ENCODE results near the gene SHISA9. TPM values are rescaled to one million over a fixed set of nuclear protein-coding genes. Genes with fewer than 3 reads are reported as not detected.

SHISA9 gene
- total and polyA plus RNA-seq, 7 donors, result 0.01 to 0.97 (median 0.07) TPM

- Histone ChIP-seq H3K36me3 (ENCODE audit: insufficient read depth in 1 of 2, low read depth in 1 of 2) (no peaks in the 10 kb centered on the region), H3K4me3 (no peak overlapping the region), H3K27ac (no peak overlapping the region), H3K9me3 (peaks cover 5% of the 10 kb centered on the region), H3K4me1 (no peaks in the 10 kb centered on the region), H3K27me3 (ENCODE audit: insufficient read depth in 3 of 3, low read length in 2 of 3) (no peaks in the 10 kb centered on the region)
- no peak for DNase-seq
- intact Hi-C loops (cut with DNase I), result no loop called here
- no peak for TF ChIP-seq CTCF (IDR thresholded peaks at IDR 0.05)
- no peak for ATAC-seq
- WGBS, 3 donors, result 30 to 57% (median 40%) methylated on average over 5 of the region's 5 CpGs
These were observed 86.7 kb downstream of the SHISA9 start for GRCh38 chr16:12988071-12988470.

GRCh38 chr16:12992066-12992465 is 90.7 kb downstream of the SHISA9 start:
- 83 to 88% (median 84%) methylated on average over 5 of the region's 5 CpGs for WGBS, 3 donors
- ATAC-seq, result no peak

GRCh38 chr16:12994402-12994801 is 93.0 kb downstream of the SHISA9 start:
- H3K4me3 ChIP-seq, result no peak overlapping the region
- H3K36me3 ChIP-seq (ENCODE audit: insufficient read depth in 1 of 2, low read depth in 1 of 2), result no peaks in the 10 kb centered on the region
- H3K27ac ChIP-seq, result no peak overlapping the region
- DNase-seq (no peak), ATAC-seq (no peak)
- no peaks in the 10 kb centered on the region for H3K4me1 ChIP-seq
- no peak for TF ChIP-seq CTCF (IDR thresholded peaks at IDR 0.05)
- intact Hi-C loops (cut with DNase I), result no loop called here
- H3K27me3 ChIP-seq (ENCODE audit: insufficient read depth in 3 of 3, low read length in 2 of 3), result no peaks in the 10 kb centered on the region
- H3K9me3 ChIP-seq, result peaks cover 5% of the 10 kb centered on the region
- 64 to 69% (median 67%) methylated on average over 4 of the region's 4 CpGs for WGBS, 3 donors

More at GRCh38 chr16:12992066-12992465, 90.7 kb downstream of the SHISA9 start:
- H3K27ac ChIP-seq, result no peak overlapping the region
- H3K36me3 ChIP-seq (ENCODE audit: insufficient read depth in 1 of 2, low read depth in 1 of 2), result no peaks in the 10 kb centered on the region
- no peak for DNase-seq
- H3K9me3 ChIP-seq, result peaks cover 5% of the 10 kb centered on the region
- no peaks in the 10 kb centered on the region for H3K27me3 ChIP-seq (ENCODE audit: insufficient read depth in 3 of 3, low read length in 2 of 3)
- no peak for TF ChIP-seq CTCF (IDR thresholded peaks at IDR 0.05)
- no peak overlapping the region for H3K4me3 ChIP-seq
- H3K4me1 ChIP-seq, result no peaks in the 10 kb centered on the region
- intact Hi-C loops (cut with DNase I), result no loop called here

- intact Hi-C loops (cut with DNase I), result no loop called here
- DNase-seq (no peak), ATAC-seq (no peak)
- H3K4me3 ChIP-seq, result no peak overlapping the region
- 56 to 66% (median 58%) methylated on average over 7 of the region's 7 CpGs for WGBS, 3 donors
- H3K4me1 ChIP-seq, result no peaks in the 10 kb centered on the region
- H3K36me3 ChIP-seq (ENCODE audit: insufficient read depth in 1 of 2, low read depth in 1 of 2), result no peaks in the 10 kb centered on the region
- no peak overlapping the region for H3K27ac ChIP-seq
- H3K27me3 ChIP-seq (ENCODE audit: insufficient read depth in 3 of 3, low read length in 2 of 3), result no peaks in the 10 kb centered on the region
- peaks cover under 1% of the 10 kb centered on the region for H3K9me3 ChIP-seq
- TF ChIP-seq CTCF (IDR thresholded peaks at IDR 0.05), result no peak
These were observed 94.4 kb downstream of the SHISA9 start for GRCh38 chr16:12995721-12996372.
